CD14-positive monocyte (primary cell): Measurements from ENCODE around the gene UGT1A9. TPM values are rescaled to one million over a fixed set of nuclear protein-coding genes. Genes with fewer than 3 reads are reported as not detected.
A peak's percentile ranks its signal among the peaks of the same experiment; 100 is the strongest.

ENCODE experiments used
- DNase-seq, 3 donors: peaks; one replicate each; pipeline ENCODE4 v3.0.0-alpha.2; 2011 to 2022
- H2AFZ ChIP-seq: 2 replicates; pipeline ENCODE4 v1.6.0; 2012; ENCODE audit warnings: mild to moderate bottlenecking, low read depth, low read length, inconsistent platforms; ENCODE audit not compliant: insufficient read depth, poor library complexity, severe bottlenecking
- H3K27ac ChIP-seq, 2 donors: 1 replicate in 1 of 2; 2 replicates in 1 of 2; pipeline ENCODE4 v1.5.1; 2012 to 2013; ENCODE audit warnings: low read length in 2 of 2, control low read depth in 1 of 2, inconsistent platforms in 1 of 2, low read depth in 1 of 2, mild to moderate bottlenecking in 1 of 2
- H3K27me3 ChIP-seq, 2 donors: one replicate each; pipeline versions ENCODE4 v1.6.0 to v1.6.1; 2011 to 2013; ENCODE audit warnings: low read length in 2 of 2; ENCODE audit not compliant: control insufficient read depth in 2 of 2, insufficient read depth in 2 of 2
- H3K36me3 ChIP-seq, 2 donors: replicated peaks in 1 of 2; 1 replicate in 1 of 2; 2 replicates in 1 of 2; pipeline versions ENCODE4 v1.5.1 to v1.6.1; 2012 to 2013; ENCODE audit warnings: low read length in 2 of 2, control low read depth in 1 of 2, inconsistent platforms in 1 of 2, mild to moderate bottlenecking in 1 of 2; ENCODE audit not compliant: insufficient read depth in 2 of 2, control insufficient read depth in 1 of 2
- H3K4me1 ChIP-seq, 2 donors: 1 replicate in 1 of 2; 2 replicates in 1 of 2; pipeline versions ENCODE4 v1.5.1 to v1.6.1; 2012 to 2013; ENCODE audit warnings: low read length in 2 of 2, control low read depth in 1 of 2, inconsistent platforms in 1 of 2, mild to moderate bottlenecking in 1 of 2, moderate library complexity in 1 of 2; ENCODE audit not compliant: insufficient read depth in 2 of 2, control insufficient read depth in 1 of 2
- H3K4me2 ChIP-seq: replicated peaks from 2 replicates; pipeline ENCODE3; 2012; ENCODE audit warnings: low read length, moderate library complexity, mild to moderate bottlenecking; ENCODE audit not compliant: poor library complexity, severe bottlenecking; ENCODE audit errors: extremely low read depth
- H3K4me3 ChIP-seq, 3 experiments: fragments of 200-600 bp in 1 of 3; sonication (generic) in 1 of 3; replicated peaks in 1 of 3; 1 replicate in 2 of 3; 2 replicates in 1 of 3; pipeline ENCODE4 v1.5.1; 2011 to 2013; ENCODE audit warnings: low read length in 3 of 3, mild to moderate bottlenecking in 3 of 3, control low read depth in 2 of 3, low read depth in 2 of 3, inconsistent platforms in 1 of 3, moderate library complexity in 1 of 3
- H3K79me2 ChIP-seq: 2 replicates; pipeline ENCODE4 v1.6.0; 2012; ENCODE audit warnings: mild to moderate bottlenecking, control low read depth, inconsistent platforms, low read length, moderate library complexity; ENCODE audit not compliant: insufficient read depth
- H3K9ac ChIP-seq: 2 replicates; pipeline ENCODE4 v1.6.0; 2017; ENCODE audit warnings: low read length, mild to moderate bottlenecking; ENCODE audit not compliant: insufficient read depth, poor library complexity, severe bottlenecking
- H3K9me3 ChIP-seq, 2 donors: replicated peaks in 1 of 2; 1 replicate in 1 of 2; 2 replicates in 1 of 2; pipeline versions ENCODE4 v1.5.1 to v1.6.1; 2012 to 2013; ENCODE audit warnings: low read length in 2 of 2, control low read depth in 1 of 2; ENCODE audit not compliant: control insufficient read depth in 1 of 2, insufficient read depth in 1 of 2
- H4K20me1 ChIP-seq: 2 replicates; pipeline ENCODE4 v1.6.0; 2012; ENCODE audit warnings: mild to moderate bottlenecking, low read length, control low read depth, moderate library complexity; ENCODE audit not compliant: insufficient read depth
- H3K27ac Mint-ChIP-seq, 7 donors: one replicate each; pipeline ENCODE4 v1.8.0; 2020; ENCODE audit warnings: mild to moderate bottlenecking in 7 of 7, mixed read lengths in 7 of 7, moderate library complexity in 6 of 7, inconsistent platforms in 2 of 7
- H3K27me3 Mint-ChIP-seq, 3 donors: one replicate each; pipeline ENCODE4 v1.8.0; 2021 to 2022; ENCODE audit warnings: low read depth in 3 of 3, mild to moderate bottlenecking in 3 of 3, mixed read lengths in 3 of 3, moderate library complexity in 3 of 3, inconsistent platforms in 1 of 3
- H3K36me3 Mint-ChIP-seq, 2 donors: one replicate each; pipeline ENCODE4 v1.8.0; 2020; ENCODE audit warnings: mixed read lengths in 2 of 2, inconsistent platforms in 1 of 2, mild to moderate bottlenecking in 1 of 2
- H3K4me1 Mint-ChIP-seq: one replicate; pipeline ENCODE4 v1.8.0; 2020; ENCODE audit warnings: mild to moderate bottlenecking, mixed read lengths
- H3K4me3 Mint-ChIP-seq, 2 donors: one replicate each; pipeline ENCODE4 v1.8.0; 2020; ENCODE audit warnings: mild to moderate bottlenecking in 2 of 2, mixed read lengths in 2 of 2, moderate library complexity in 1 of 2
- H3K9me3 Mint-ChIP-seq, 7 donors: one replicate each; pipeline ENCODE4 v1.8.0; 2020 to 2022; ENCODE audit warnings: mixed read lengths in 7 of 7, mild to moderate bottlenecking in 6 of 7, moderate library complexity in 6 of 7, inconsistent platforms in 2 of 7
- CTCF ChIP-seq: fragments of 200-600 bp; IDR thresholded peaks from one replicate; pipeline ENCODE4 v1.8.0; 2022; ENCODE audit warnings: antibody characterized with exemption, mild to moderate bottlenecking
- WGBS: methylation state at CpG from one replicate; pipeline ENCODE4 v1.1.5; 2013; ENCODE audit warnings: missing lambda C conversion rate; ENCODE audit not compliant: insufficient coverage; 5-methylcytosine and 5-hydroxymethylcytosine counted together
- intact Hi-C, 2 donors: fragments of 100-400 bp; cut with micrococcal nuclease; formaldehyde crosslinking; loops; one replicate each; pipeline versions ENCODE4 v1.15.0 to v1.15.1; 2023
- polyA plus RNA-seq, 3 donors: library from polyadenylated mRNA; depleted of rRNA in 1 of 3; unstranded in 2 of 3; stranded (reverse) in 1 of 3; fragments of 300-500 nt in 2 of 3; fragments of >200 nt in 1 of 3; fragmentation: Illumina TruSeq in 2 of 3; gene quantifications; 1 replicate in 2 of 3; 2 replicates in 1 of 3; pipeline ENCODE4 v1.2.3, GENCODE V29; 2012 to 2021

Gene UGT1A9
- polyA plus RNA-seq, 3 donors, result not detected

- Histone ChIP-seq H3K9me3 (no peaks in the 10 kb centered on the region), H3K4me1 (no peaks in the 10 kb centered on the region), H3K27me3 (no peaks in the 10 kb centered on the region), H3K9ac (no peak overlapping the region), H3K36me3 (no peaks in the 10 kb centered on the region), H2AFZ (no peak overlapping the region), H3K27ac (no peak overlapping the region), H4K20me1 (no peaks in the 10 kb centered on the region), H3K79me2 (no peaks in the 10 kb centered on the region), H3K4me2 (no peak overlapping the region), H3K4me3 (no peak overlapping the region)
- DNase-seq, result no peak
- 100% methylated on average over 2 of the region's 5 CpGs for WGBS
- Mint-ChIP-seq H3K4me3 (no peak overlapping the region), H3K27ac (no peak overlapping the region), H3K9me3 (peaks cover 0 to 2% (median 0%) of the 10 kb centered on the region in 7 donors), H3K36me3 (no peaks in the 10 kb centered on the region), H3K27me3 (peaks cover 3 to 5% (median 4%) of the 10 kb centered on the region in 3 donors), H3K4me1 (no peaks in the 10 kb centered on the region)
- intact Hi-C loops, result no loop called here
- no peak for TF ChIP-seq CTCF
Observed at GRCh38 chr2:233708942-233709341, 37.2 kb downstream of the UGT1A9 start.

GRCh38 chr2:233711312-233712008, 39.8 kb downstream of the UGT1A9 start:
- Histone ChIP-seq H4K20me1 (no peaks in the 10 kb centered on the region), H3K9ac (no peak overlapping the region), H3K27ac (no peak overlapping the region), H3K79me2 (no peaks in the 10 kb centered on the region), H3K4me2 (no peak overlapping the region), H3K4me1 (no peaks in the 10 kb centered on the region), H3K4me3 (no peak overlapping the region), H3K27me3 (no peaks in the 10 kb centered on the region), H3K36me3 (no peaks in the 10 kb centered on the region), H3K9me3 (no peaks in the 10 kb centered on the region), H2AFZ (no peak overlapping the region)
- Mint-ChIP-seq H3K4me3 (no peak overlapping the region), H3K9me3 (peaks cover 0 to 2% (median 0%) of the 10 kb centered on the region in 7 donors), H3K36me3 (no peaks in the 10 kb centered on the region), H3K4me1 (no peaks in the 10 kb centered on the region), H3K27me3 (peaks cover 4 to 7% (median 6%) of the 10 kb centered on the region in 3 donors), H3K27ac (no peak overlapping the region)
- peak; percentile 8 to 34 (median 13) for DNase-seq
- TF ChIP-seq CTCF, result peak; percentile 91
- intact Hi-C loops, result no loop called here
- 66% methylated on average over 6 of the region's 11 CpGs for WGBS
